GM12878 (cell line): Measurements from ENCODE around the gene KRTAP10-8.

Source experiments
- ATF2 ChIP-seq: IDR thresholded peaks from 2 replicates; pipeline ENCODE4 v1.6.1; 2012; ENCODE audit warnings: low read length, inconsistent platforms
- ATF7 ChIP-seq: fragments of 450-650 bp; IDR thresholded peaks from 2 replicates; pipeline ENCODE4 v1.6.1; 2016; ENCODE audit warnings: low read depth, mild to moderate bottlenecking
- CREB1 ChIP-seq: IDR thresholded peaks from 2 replicates; pipeline ENCODE4 v1.6.1; 2012; ENCODE audit warnings: low read depth, mild to moderate bottlenecking, inconsistent platforms
- CTCF ChIP-seq, 3 experiments: IDR thresholded peaks in 2 of 3; conservative IDR thresholded peaks in 1 of 3; 2 replicates each; pipeline ENCODE4 v1.5.1; 2011; ENCODE audit warnings: low read depth in 3 of 3, low read length in 3 of 3, mild to moderate bottlenecking in 3 of 3, control low read depth in 2 of 3, moderate library complexity in 2 of 3, inconsistent platforms in 1 of 3, mixed read lengths in 1 of 3; ENCODE audit not compliant: control insufficient read depth in 2 of 3, insufficient read depth in 1 of 3; ENCODE audit errors: extremely low read depth in 1 of 3
- E4F1 ChIP-seq: fragments of 450-650 bp; IDR thresholded peaks from 2 replicates; pipeline ENCODE4 v1.6.1; 2018; ENCODE audit warnings: borderline replicate concordance, mild to moderate bottlenecking; ENCODE audit not compliant: partially characterized antibody
- ETV6 ChIP-seq, 2 experiments: fragments of 450-650 bp in 1 of 2; IDR thresholded peaks in 1 of 2; conservative IDR thresholded peaks in 1 of 2; 2 replicates each; pipeline ENCODE4 v1.6.1; 2014; ENCODE audit warnings: antibody characterized with exemption in 1 of 2, borderline replicate concordance in 1 of 2, low read depth in 1 of 2, mild to moderate bottlenecking in 1 of 2, moderate library complexity in 1 of 2
- EZH2 ChIP-seq: IDR thresholded peaks from 2 replicates; pipeline ENCODE4 v1.6.1; 2012; ENCODE audit warnings: low read depth, mild to moderate bottlenecking, control low read depth, inconsistent platforms, low read length, borderline replicate concordance; ENCODE audit not compliant: control insufficient read depth
- POLR2A ChIP-seq: IDR thresholded peaks from 2 replicates; pipeline ENCODE4 v1.6.1; 2011; ENCODE audit warnings: low read depth, mild to moderate bottlenecking, low read length
- POLR2AphosphoS5 ChIP-seq: IDR thresholded peaks from 2 replicates; pipeline ENCODE4 v1.6.1; 2011; ENCODE audit warnings: mild to moderate bottlenecking, low read length, inconsistent platforms
- SRF ChIP-seq, 2 experiments: IDR thresholded peaks; 2 replicates each; pipeline ENCODE4 v1.6.1; 2011; ENCODE audit warnings: low read depth in 2 of 2, low read length in 2 of 2, mild to moderate bottlenecking in 1 of 2, moderate library complexity in 1 of 2
- TBL1XR1 ChIP-seq: IDR thresholded peaks from 2 replicates; pipeline ENCODE4 v1.6.1; 2012; ENCODE audit warnings: low read depth, low read length, improper control_type of control experiment
- TCF7 ChIP-seq: IDR thresholded peaks from 2 replicates; pipeline ENCODE4 v1.6.1; 2014; ENCODE audit warnings: antibody characterized with exemption, borderline replicate concordance
- USF2 ChIP-seq: IDR thresholded peaks from 2 replicates; pipeline ENCODE4 v1.6.1; 2011; ENCODE audit warnings: low read depth, low read length, improper control_type of control experiment, borderline replicate concordance
- ZBTB11 ChIP-seq: fragments of 450-650 bp; formaldehyde crosslinking; IDR thresholded peaks from 2 replicates; pipeline ENCODE4 v1.5.0; 2022; ENCODE audit warnings: mild to moderate bottlenecking, missing genetic modification characterization

GRCh38 chr21:44618504-44618903, 6.6 kb downstream of the KRTAP10-8 start:
- peak in 1 of 3 experiments; percentile 7; a peak in 2 of 6 replicates for TF ChIP-seq CTCF (IDR thresholded peaks at IDR 0.05 in 2 of 3, conservative IDR thresholded peaks at IDR 0.05 in 1 of 3; ENCODE audit: control insufficient read depth in 2 of 3, extremely low read depth in 1 of 3, insufficient read depth in 1 of 3, low read depth in 3 of 3, low read length in 3 of 3)
- TF ChIP-seq POLR2A, result no peak
- TF ChIP-seq EZH2, result no peak
- TF ChIP-seq POLR2AphosphoS5, result no peak
- no peak for TF ChIP-seq E4F1
- TF ChIP-seq CREB1, result no peak
- TF ChIP-seq ATF2, result no peak
- no peak for TF ChIP-seq TCF7
- TF ChIP-seq USF2, result no peak
- no peak for TF ChIP-seq ATF7
- TF ChIP-seq ZBTB11, result no peak
- TF ChIP-seq SRF (IDR thresholded peaks at IDR 0.05; ENCODE audit: low read depth in 2 of 2, low read length in 2 of 2), result no peak
- no peak for TF ChIP-seq ETV6 (conservative IDR thresholded peaks at IDR 0.05 in 1 of 2, IDR thresholded peaks at IDR 0.05 in 1 of 2; ENCODE audit: borderline replicate concordance in 1 of 2, low read depth in 1 of 2)
- no peak for TF ChIP-seq TBL1XR1
